Measurements from ENCODE around the gene CALN1. TPM values are rescaled to one million over a fixed set of nuclear protein-coding genes. Genes with fewer than 3 reads are reported as not detected.
"Not testable (repeated sequence)": the region's sequence is repeated elsewhere in the genome, so short reads cannot be mapped to it uniquely, and the experiment has no call there.

The CALN1 gene
- total RNA-seq, 1 donor from 2014 or later, result 0.45 TPM

DNA sequence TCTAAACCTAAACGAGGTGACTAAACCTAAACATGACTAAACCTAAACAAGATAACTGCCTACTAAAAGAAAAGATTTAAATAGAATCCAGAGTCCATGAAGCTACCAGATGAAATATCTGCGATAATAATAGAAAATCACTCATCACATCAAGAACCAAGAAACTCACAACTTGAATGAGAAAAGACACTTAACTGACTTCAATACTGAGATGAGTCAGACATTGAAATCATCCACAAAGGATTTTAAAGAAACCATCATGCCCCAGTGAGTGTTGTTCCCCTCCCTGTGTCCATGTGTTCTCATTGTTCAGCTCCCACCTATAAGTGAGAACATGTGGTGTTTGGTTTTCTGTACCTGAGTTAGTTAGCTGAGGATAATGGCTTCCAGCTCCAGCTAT, 416.0 kb downstream of the CALN1 start:
- DNase-seq (ENCODE audit: low spot score) (no peak), ATAC-seq (no peak)

- no peak for DNase-seq (ENCODE audit: low spot score)
These were observed 417.0 kb downstream of the CALN1 start for GRCh38 chr7:71995111-71995510.

DNA sequence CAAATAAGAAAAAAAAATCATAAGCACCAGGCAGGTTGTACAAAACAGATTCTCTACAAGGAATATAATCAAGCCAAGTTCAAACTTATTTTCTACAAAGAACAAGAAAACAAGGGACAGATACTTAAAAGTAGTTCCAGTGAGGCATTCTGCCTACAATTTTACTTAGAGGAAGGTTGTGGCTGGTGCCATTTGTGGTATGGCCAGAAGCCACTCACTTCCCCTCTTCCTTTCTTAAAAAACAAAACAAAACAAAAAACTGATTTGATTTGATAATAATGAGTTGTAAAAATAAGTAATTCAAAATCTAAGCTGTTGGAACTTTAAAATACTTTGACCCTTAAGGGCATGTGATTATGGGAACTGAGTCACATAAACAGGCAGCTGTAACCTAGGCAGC, 420.6 kb downstream of the CALN1 start:
- no peak for ATAC-seq
- no peak for DNase-seq (ENCODE audit: low spot score)

More at GRCh38 chr7:71995111-71995510, 417.0 kb downstream of the CALN1 start:
- ATAC-seq, result no peak

- DNase-seq (ENCODE audit: low spot score), result no peak
- ATAC-seq, result no peak
These were observed 422.0 kb downstream of the CALN1 start for GRCh38 chr7:71990138-71990462.

DNA sequence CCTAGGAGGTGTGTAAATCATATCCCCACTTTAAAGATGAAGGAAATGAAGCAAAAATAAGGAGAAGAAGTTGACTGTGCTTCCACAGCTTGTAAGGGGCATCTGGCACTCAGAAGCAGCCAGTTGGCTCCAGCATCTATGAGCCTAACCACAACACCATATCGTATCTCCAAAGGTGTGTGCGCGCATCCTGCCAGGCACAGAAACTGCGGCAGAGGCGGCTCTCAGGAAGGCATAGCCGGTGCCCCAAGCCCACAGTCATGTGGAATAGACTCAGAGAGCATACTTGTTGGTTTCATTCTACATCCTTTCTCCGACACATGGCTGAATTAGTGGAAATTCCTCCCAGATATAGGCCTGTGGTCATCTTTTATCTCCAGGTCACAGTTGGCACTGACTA, 423.9 kb downstream of the CALN1 start:
- ATAC-seq, result no peak
- no peak for DNase-seq (ENCODE audit: low spot score)

DNA sequence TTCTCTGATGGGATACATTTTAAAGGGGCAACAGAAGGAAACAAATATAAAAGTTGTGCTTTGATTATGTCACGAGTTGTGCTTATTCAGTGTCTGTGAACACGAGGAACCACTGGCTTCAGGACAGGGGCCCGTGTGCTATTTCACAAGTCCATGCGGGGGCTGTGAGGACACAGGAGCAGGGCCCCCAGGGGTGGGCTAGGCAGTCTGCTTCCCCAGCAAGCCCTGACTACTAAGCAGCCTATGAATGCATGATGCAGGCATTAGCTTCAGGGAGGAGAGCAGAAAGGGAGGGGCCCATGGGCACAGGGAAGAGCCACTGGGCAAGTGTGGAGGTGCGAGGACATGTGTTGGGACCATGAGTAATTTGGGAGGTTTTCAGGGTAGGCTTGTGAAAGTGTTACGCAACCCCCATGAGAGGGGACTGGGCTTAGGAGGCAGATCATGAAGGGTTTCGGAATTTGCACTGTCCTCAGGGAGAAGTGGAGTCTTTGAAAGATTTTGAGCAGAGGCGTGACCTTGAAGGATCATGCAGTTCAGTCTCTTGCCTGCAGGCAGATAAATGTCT, 424.9 kb downstream of the CALN1 start:
- DNase-seq (ENCODE audit: low spot score), result no peak
- no peak for ATAC-seq

GRCh38 chr7:71984348-71984747, 427.8 kb downstream of the CALN1 start:
- ATAC-seq, result no peak
- no peak for DNase-seq (ENCODE audit: low spot score)

DNA sequence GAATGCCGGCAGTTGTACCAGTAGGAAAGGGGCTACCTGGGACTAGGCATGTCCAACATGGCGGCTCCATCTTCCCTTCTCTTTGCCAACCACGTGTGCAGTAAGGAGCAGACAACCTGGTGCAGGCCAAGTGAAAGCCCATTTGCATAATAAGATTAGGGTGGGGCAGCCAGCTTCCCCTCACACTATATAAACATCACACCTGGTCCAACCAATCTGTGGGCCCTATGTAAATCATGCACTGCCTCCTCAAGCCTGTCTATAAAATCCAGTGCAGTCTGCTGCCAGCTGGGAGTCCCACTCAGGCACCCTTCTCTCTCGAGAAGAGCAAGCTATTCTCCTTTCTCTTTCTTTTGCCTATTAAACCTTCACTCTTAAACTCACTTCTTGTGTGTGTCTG, 429.3 kb downstream of the CALN1 start:
- ATAC-seq (no peak), DNase-seq (ENCODE audit: low spot score) (no peak)

DNA sequence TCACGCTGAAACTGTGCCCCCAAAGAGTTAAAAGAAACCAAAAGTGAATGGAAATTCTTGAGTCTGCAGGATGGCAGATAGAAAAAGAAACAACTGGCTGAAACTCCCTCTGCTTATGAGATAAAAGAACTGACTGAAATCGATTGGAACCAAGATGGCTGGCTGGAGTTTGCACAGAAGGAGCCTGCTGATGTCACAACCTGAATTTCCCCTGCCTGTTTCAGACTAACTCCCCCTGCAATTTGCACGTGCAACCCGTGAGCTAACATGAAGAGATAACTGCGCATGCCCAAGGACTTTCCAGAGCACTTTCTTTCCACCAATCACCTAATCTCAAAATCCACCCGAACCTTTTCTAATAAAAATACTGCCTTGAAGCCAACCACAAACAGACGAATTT, 435.5 kb downstream of the CALN1 start:
- DNase-seq (ENCODE audit: low spot score) (no peak), ATAC-seq (no peak)

DNA sequence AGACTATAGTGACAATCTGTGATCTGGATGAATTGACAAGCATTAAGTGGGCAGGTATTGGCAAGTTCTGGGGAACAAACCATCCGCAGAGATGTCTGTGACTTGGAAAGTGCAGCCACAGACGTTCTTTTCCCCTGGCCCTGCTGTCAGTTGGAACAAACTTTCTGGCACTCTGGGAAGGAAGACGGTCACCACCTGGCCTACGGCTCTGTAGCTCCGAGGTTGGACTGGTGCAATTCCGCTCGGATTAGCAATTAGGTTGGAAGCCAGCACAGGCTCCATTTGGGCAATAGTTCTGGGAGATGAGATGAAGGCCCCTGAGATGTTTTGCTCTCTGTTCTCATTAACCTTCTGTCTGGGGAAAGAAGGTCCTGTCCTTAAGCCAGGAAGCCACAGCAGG, 437.5 kb downstream of the CALN1 start:
- DNase-seq (ENCODE audit: low spot score), result no peak
- no peak for ATAC-seq

GRCh38 chr7:71972534-71972933, 439.6 kb downstream of the CALN1 start:
- DNase-seq (ENCODE audit: low spot score), result no peak
- no peak for ATAC-seq

DNA sequence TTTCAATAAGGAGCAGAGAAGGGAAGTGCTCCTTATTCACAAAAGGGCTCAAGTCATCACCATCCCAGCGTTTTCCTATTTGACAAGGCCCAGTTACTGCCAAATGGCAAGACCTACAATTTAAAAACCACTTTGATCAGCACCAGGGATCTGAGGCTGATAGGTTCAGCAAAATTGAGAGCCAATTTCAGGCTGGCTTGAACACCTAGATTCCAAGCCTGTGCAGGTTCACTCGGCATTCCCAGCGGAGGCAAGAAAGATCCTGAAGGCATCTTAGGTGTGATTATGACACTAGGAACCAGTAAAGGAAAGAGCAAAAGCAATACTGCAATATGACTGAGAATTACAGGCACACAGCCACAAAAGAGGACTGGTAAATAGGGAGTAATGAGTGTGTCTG, 441.4 kb downstream of the CALN1 start:
- ATAC-seq (no peak), DNase-seq (ENCODE audit: low spot score) (no peak)

- DNase-seq (ENCODE audit: low spot score) (no peak), ATAC-seq (no peak)
These were observed 449.5 kb downstream of the CALN1 start for GRCh38 chr7:71962636-71963035.

DNA sequence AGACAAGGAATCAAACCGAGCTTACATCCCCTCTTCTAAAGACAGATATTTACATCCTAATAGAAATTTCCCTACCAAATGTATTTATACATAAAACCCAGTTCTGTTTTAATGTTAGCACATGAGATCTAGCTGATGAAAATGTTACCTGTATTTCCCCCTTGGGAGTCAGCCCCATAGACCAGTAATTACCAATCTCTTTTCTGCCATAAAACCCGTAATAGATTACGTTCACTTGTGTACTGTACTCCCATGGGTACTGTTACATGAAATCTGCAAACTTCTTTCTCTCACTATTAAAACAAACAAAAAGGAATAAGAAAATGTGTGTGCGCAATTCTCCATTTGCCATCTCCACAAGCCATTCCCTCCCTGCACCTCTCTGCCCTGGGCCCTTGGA, 450.9 kb downstream of the CALN1 start:
- no peak for DNase-seq (ENCODE audit: low spot score)
- no peak for ATAC-seq

DNA sequence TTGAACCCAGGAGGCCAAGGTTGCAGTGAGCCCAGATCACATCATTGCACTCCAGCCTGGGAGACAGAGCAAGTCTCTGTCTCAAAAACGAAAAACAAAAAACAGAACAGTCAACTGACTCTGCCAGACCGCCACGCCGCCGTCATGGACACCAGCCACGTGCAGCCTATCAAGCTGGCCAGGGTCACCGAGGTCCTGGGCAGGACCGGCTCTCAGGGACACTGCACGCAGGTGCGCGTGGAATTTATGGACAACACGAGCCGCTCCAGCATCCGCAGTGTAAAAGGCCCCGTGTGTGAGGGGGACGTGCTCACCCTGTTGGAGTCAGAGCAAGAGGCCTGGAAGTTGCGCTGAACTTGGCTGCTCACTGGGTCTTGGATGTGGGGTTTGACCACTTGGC, 470.0 kb downstream of the CALN1 start:
- DNase-seq (ENCODE audit: low spot score), result no peak
- no peak for ATAC-seq

DNA sequence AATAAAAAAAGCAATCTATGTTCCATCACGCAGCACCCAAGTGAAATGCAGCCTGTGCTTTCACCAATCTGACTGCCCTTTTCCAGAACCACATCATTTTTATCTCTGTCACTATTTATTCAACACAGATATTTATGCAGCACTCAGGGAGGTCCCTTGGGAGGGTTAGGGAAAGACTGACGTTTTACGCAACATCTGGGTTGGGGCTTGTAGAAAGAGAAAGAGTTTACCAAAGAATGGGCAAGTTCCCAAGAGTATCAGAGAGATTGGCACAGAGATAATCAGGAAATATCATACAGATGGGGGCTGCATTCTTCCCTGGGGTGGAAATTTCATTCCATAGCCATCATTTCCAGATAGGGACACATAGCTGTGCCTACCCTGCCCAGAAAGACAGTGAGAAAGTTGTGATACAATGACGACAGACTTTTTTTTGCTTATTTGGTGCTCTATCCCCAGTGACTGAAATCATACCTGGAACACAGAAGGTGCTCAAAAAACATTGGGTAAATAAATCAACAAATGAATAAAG, 474.2 kb downstream of the CALN1 start:
- ATAC-seq, result no peak
- no peak for DNase-seq (ENCODE audit: low spot score)

- DNase-seq (ENCODE audit: low spot score) (no peak), ATAC-seq (no peak)
These were observed 476.5 kb downstream of the CALN1 start for GRCh38 chr7:71935674-71936073.

GRCh38 chr7:71933426-71933825, 478.7 kb downstream of the CALN1 start:
- DNase-seq (ENCODE audit: low spot score) (no peak), ATAC-seq (no peak)

DNA sequence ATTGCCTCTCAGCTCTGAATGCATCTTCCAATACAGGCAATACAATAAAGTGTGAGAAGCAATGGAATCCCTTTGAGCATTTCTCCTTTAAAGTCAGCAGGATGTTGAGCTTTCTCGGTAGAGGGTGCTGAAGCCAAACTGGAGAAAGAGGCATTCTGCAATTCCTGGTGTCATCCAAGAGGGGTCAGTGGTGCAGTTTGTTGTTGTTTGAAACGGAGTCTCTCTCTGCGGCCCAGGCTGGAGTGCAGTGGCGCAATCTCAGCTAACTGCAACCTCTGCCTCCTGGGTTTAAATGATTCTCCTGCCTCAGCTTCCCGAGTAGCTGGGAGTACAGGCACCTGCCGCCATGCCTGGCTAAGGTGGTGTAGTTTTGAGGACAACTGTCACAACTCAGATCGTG, 486.5 kb downstream of the CALN1 start:
- DNase-seq (ENCODE audit: low spot score), result no peak
- no peak for ATAC-seq

- DNase-seq (ENCODE audit: low spot score); ATAC-seq: not testable (repeated sequence)
These were observed 497.9 kb downstream of the CALN1 start for GRCh38 chr7:71914204-71914603.

GRCh38 chr7:71912476-71912875, 499.7 kb downstream of the CALN1 start:
- DNase-seq (ENCODE audit: low spot score) (no peak), ATAC-seq (no peak)

GRCh38 chr7:71911051-71911450, 501.1 kb downstream of the CALN1 start:
- DNase-seq (ENCODE audit: low spot score) (no peak), ATAC-seq (no peak)

DNA sequence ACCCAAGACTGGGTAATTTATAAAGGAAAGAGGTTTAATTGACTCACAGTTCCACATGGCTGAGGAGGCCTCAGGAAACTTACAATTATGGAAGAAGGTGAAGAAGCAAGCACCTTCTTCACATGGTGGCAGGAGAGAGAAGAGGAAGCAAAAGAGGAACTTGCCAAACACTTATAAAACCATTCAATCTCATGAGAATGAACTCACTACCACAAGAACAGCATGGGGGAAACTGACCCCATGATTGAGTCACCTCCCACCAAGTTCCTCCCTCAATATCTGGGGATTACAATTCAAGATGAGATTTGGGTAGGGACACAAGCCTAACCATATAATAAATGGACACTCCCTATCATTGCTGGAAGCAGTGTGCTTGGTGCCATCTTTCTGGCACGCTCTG, 506.3 kb downstream of the CALN1 start:
- ATAC-seq, result no peak
- no peak for DNase-seq (ENCODE audit: low spot score)

DNA sequence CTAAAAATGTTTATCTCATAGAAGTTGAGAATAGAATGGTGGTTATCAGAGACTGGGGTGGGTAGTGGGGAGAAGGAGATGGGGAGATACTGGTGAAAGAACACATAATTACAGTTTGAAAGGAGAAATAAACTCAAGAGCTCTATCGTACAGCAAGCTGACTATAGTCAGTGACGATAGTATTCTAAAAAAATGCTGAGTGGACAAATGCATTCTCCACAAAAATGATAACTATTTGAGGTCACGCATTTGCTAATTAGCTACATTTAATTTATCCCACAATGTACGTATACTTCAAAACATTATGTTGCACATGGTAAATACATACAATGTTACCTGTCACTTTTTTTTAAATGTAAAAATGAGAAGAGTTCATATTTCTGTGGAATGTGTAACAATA, 507.7 kb downstream of the CALN1 start:
- DNase-seq (ENCODE audit: low spot score), result no peak
- no peak for ATAC-seq
